ENCODE results near the gene TET1. TPM values are rescaled to one million over a fixed set of nuclear protein-coding genes. Genes with fewer than 3 reads are reported as not detected.

TET1 gene
- total RNA-seq, 2 donors from 2014 or later = 1.6 to 3.6 TPM

DNA sequence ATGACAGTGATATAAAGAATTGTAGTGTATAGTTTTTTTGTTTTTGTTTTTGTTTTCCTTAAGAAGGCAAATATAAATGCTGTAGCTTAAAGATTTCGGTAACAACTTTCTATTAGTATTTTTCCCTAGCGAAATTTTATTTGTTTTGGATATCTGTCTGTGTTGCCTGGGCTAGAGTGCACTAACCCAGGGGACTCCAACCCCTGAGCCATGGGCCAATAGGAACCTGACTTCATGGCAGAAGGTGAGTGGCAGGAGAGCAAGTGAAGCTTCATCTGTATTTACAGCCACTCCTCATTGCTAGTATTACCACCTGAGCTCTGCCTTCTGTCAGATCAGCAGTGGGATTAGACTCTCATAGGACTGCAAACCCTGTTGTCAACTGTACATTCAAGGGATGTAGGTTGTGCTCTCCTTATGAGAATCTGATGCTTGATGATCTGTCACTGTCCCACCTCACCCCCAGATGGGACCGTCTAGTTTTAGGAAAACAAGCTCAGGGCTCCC is 95.5 kb downstream of the TET1 start:
- Histone ChIP-seq H3K36me3 (replicated peaks in 1 of 2; ENCODE audit: insufficient read depth in 1 of 2, low read depth in 2 of 2) (no peaks in the 10 kb centered on the region), H3K4me1 (no peaks in the 10 kb centered on the region), H3K27me3 (no peaks in the 10 kb centered on the region), H3K4me3 (no peak overlapping the region), H3K9me3 (no peaks in the 10 kb centered on the region), H3K27ac (no peak overlapping the region)
- 85 to 95% methylated on average over 3 of the region's 3 CpGs for WGBS, 2 donors
- intact Hi-C loops (cut with DNase I) = no loop called here
- DNase-seq = no peak
- TF ChIP-seq POLR2A (IDR thresholded peaks at IDR 0.05) = no peak
- TF ChIP-seq, protein P1, sequence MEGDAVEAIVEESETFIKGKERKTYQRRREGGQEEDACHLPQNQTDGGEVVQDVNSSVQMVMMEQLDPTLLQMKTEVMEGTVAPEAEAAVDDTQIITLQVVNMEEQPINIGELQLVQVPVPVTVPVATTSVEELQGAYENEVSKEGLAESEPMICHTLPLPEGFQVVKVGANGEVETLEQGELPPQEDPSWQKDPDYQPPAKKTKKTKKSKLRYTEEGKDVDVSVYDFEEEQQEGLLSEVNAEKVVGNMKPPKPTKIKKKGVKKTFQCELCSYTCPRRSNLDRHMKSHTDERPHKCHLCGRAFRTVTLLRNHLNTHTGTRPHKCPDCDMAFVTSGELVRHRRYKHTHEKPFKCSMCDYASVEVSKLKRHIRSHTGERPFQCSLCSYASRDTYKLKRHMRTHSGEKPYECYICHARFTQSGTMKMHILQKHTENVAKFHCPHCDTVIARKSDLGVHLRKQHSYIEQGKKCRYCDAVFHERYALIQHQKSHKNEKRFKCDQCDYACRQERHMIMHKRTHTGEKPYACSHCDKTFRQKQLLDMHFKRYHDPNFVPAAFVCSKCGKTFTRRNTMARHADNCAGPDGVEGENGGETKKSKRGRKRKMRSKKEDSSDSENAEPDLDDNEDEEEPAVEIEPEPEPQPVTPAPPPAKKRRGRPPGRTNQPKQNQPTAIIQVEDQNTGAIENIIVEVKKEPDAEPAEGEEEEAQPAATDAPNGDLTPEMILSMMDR (IDR thresholded peaks at IDR 0.05) = no peak
- ATAC-seq = no peak

DNA sequence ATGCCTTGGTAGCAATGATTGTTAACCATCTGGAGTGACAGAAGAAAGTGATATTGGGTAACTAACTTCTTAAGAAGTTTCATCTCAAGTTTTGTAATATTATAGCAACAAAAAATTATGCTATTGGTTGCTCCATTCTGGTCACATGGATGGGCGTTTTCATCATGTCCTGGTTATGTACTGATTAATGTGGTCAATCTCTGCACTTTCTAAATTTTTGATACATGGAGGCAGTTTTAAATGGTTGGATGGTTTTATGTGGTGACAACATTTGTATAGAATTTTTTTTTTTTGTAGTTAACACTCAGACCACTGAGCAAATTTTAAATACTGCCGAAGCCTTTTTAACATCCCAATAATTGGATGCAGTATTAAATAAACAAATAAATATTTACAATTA is 105.7 kb downstream of the TET1 start:
- intact Hi-C loops (cut with DNase I) = no loop called here
- no peak overlapping the region for H3K27ac ChIP-seq
- H3K27me3 ChIP-seq = no peaks in the 10 kb centered on the region
- no peaks in the 10 kb centered on the region for H3K36me3 ChIP-seq (replicated peaks in 1 of 2; ENCODE audit: insufficient read depth in 1 of 2, low read depth in 2 of 2)
- no peak overlapping the region for H3K4me3 ChIP-seq
- no peaks in the 10 kb centered on the region for H3K4me1 ChIP-seq
- 89 to 90% methylated on average over 2 of the region's 2 CpGs for WGBS, 2 donors
- DNase-seq = no peak
- no peak for ATAC-seq
- TF ChIP-seq POLR2A (IDR thresholded peaks at IDR 0.05) = no peak
- TF ChIP-seq, protein P1 (IDR thresholded peaks at IDR 0.05) = no peak
- H3K9me3 ChIP-seq = no peaks in the 10 kb centered on the region

DNA sequence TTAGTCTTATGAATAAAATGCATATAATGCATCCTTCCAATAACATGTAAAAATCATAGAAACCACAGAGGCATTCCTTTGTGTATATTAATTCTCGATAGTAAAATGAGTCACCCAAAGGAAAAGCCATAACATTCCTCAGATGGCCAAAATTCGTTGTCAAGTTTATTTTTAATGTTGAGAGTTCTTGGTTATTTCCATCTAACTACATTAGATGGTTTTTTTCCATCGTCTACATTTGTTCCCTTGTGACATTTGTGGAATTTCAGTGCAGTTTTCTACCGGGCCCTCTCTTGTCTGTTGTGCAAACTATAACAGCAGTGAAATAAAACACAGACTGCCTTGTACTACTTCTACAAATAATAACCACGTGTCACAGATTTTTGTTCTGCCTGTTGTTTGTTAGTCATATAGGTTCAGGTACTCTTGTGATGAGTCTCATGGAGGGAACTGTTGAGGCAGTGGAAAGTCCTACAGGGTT is 106.2 kb downstream of the TET1 start:
- TF ChIP-seq, protein P1 (IDR thresholded peaks at IDR 0.05) = no peak
- TF ChIP-seq POLR2A (IDR thresholded peaks at IDR 0.05) = no peak
- WGBS, 2 donors = 70 to 78% methylated on average over 5 of the region's 5 CpGs

DNA sequence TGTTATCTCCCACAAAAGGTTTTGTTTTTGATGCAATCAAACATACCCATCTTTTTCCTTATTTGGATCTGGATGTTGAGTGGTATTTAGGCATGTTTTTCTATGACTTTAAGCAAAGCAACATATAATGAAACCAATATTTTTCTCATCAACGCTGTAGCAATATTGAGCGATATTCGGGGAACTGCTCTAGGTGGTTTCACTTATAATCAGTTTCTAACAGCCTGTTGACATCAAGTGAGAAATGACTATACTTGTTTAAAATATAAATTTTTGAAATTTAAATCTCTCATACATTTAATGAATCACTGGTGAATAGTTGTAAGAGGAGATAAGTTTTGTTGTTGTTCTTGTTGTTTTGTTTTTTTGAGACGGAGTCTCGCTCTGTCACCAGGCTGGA is 108.1 kb downstream of the TET1 start:
- 84 to 90% methylated on average over 5 of the region's 5 CpGs for WGBS, 2 donors
- no peak for TF ChIP-seq POLR2A (IDR thresholded peaks at IDR 0.05)
- TF ChIP-seq, protein P1 (IDR thresholded peaks at IDR 0.05) = no peak
- no peak for ATAC-seq

More for the DNA sequence above, 106.2 kb downstream of the TET1 start:
- Histone ChIP-seq H3K4me3 (no peak overlapping the region), H3K9me3 (no peaks in the 10 kb centered on the region), H3K27ac (no peak overlapping the region), H3K4me1 (no peaks in the 10 kb centered on the region), H3K27me3 (no peaks in the 10 kb centered on the region), H3K36me3 (replicated peaks in 1 of 2; ENCODE audit: insufficient read depth in 1 of 2, low read depth in 2 of 2) (no peaks in the 10 kb centered on the region)
- intact Hi-C loops (cut with DNase I) = no loop called here
- no peak for ATAC-seq
- DNase-seq = no peak

DNA sequence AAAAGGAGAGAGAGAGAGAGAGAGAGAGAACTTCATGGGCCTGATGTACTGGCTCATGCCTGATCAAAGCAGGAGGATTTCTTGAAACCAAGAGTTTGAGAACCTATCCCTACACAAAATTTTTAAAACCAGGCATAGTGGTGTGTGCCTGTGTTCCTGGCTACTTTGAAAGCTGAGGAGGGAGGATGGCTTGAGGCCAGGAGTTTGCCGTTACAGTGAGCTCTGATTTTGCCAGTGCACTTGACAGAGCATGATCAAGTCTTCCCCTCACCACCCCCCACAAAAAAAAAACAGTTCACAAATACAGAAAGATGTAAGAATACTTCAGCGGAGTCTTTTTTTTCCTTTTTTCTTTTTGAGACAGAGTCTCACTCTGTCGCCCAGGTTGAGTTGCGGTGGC is 108.8 kb downstream of the TET1 start:
- TF ChIP-seq POLR2A (IDR thresholded peaks at IDR 0.05) = no peak
- TF ChIP-seq, protein P1 (IDR thresholded peaks at IDR 0.05) = no peak
- DNase-seq (no peak), ATAC-seq (no peak)
- 93 to 94% methylated on average over 4 of the region's 4 CpGs for WGBS, 2 donors
- no peak overlapping the region for H3K4me3 ChIP-seq
- H3K4me1 ChIP-seq = no peaks in the 10 kb centered on the region
- intact Hi-C loops (cut with DNase I) = no loop called here
- no peaks in the 10 kb centered on the region for H3K36me3 ChIP-seq (replicated peaks in 1 of 2; ENCODE audit: insufficient read depth in 1 of 2, low read depth in 2 of 2)
- H3K27ac ChIP-seq = no peak overlapping the region
- H3K9me3 ChIP-seq = no peaks in the 10 kb centered on the region
- no peaks in the 10 kb centered on the region for H3K27me3 ChIP-seq

More for the DNA sequence above, 108.1 kb downstream of the TET1 start:
- Histone ChIP-seq H3K9me3 (no peaks in the 10 kb centered on the region), H3K27me3 (no peaks in the 10 kb centered on the region), H3K36me3 (replicated peaks in 1 of 2; ENCODE audit: insufficient read depth in 1 of 2, low read depth in 2 of 2) (no peaks in the 10 kb centered on the region), H3K4me3 (no peak overlapping the region), H3K27ac (no peak overlapping the region), H3K4me1 (no peaks in the 10 kb centered on the region)
- DNase-seq = no peak
- intact Hi-C loops (cut with DNase I) = no loop called here
